DOHH2 (cell line): ENCODE results near the gene LAMA2.

ENCODE experiments used
- H3F3A ChIP-seq: fragments of 200-600 bp; sonication (generic), shearing (Covaris generic); 2 replicates; pipeline ENCODE4 v1.6.0; 2016; ENCODE audit warnings: antibody characterized with exemption, mild to moderate bottlenecking; ENCODE audit not compliant: control insufficient read depth, insufficient read depth
- H3K27ac ChIP-seq: fragments of 200-600 bp; sonication (generic); 2 replicates; pipeline ENCODE4 v1.5.1; 2014; ENCODE audit warnings: low read depth, mild to moderate bottlenecking, low read length, moderate library complexity
- H3K27me3 ChIP-seq: fragments of 200-600 bp; sonication (generic); 2 replicates; pipeline ENCODE4 v1.6.1; 2014; ENCODE audit warnings: mild to moderate bottlenecking, low read length, mixed read lengths; ENCODE audit not compliant: control insufficient read depth
- H3K36me3 ChIP-seq: fragments of 200-600 bp; sonication (generic); 2 replicates; pipeline ENCODE4 v1.6.1; 2014; ENCODE audit warnings: mild to moderate bottlenecking, low read length, moderate library complexity, mixed read lengths; ENCODE audit not compliant: control insufficient read depth
- H3K4me1 ChIP-seq: fragments of 200-600 bp; sonication (generic); 2 replicates; pipeline ENCODE4 v1.6.1; 2014; ENCODE audit warnings: mild to moderate bottlenecking, low read length, mixed read lengths; ENCODE audit not compliant: control insufficient read depth
- H3K4me2 ChIP-seq: fragments of 200-600 bp; sonication (generic); 2 replicates; pipeline ENCODE4 v1.6.0; 2014; ENCODE audit warnings: mild to moderate bottlenecking, low read length, moderate library complexity
- H3K4me3 ChIP-seq: fragments of 200-600 bp; sonication (generic); 2 replicates; pipeline ENCODE4 v1.5.1; 2014; ENCODE audit warnings: mild to moderate bottlenecking, low read length, mixed read lengths
- H3K79me2 ChIP-seq: fragments of 200-600 bp; sonication (generic); 2 replicates; pipeline ENCODE4 v1.6.1; 2014; ENCODE audit warnings: mild to moderate bottlenecking, low read length, mixed read lengths; ENCODE audit not compliant: control insufficient read depth
- H3K9me2 ChIP-seq: fragments of 200-600 bp; sonication (generic); replicated peaks from 2 replicates; pipeline ENCODE4 v1.6.1; 2014; ENCODE audit warnings: mild to moderate bottlenecking, low read length, mixed read lengths; ENCODE audit not compliant: control insufficient read depth
- H3K9me3 ChIP-seq: fragments of 200-600 bp; sonication (generic); 2 replicates; pipeline ENCODE4 v1.6.1; 2014; ENCODE audit warnings: antibody characterized with exemption, low read length, mixed read lengths; ENCODE audit not compliant: control insufficient read depth, insufficient read depth
- H4K20me1 ChIP-seq: fragments of 200-600 bp; sonication (generic); 2 replicates; pipeline ENCODE4 v1.6.0; 2014; ENCODE audit warnings: low read depth, mild to moderate bottlenecking, antibody characterized with exemption, low read length, moderate library complexity; ENCODE audit not compliant: control insufficient read depth, insufficient read depth
- CTCF ChIP-seq: fragments of 200-600 bp; sonication (generic); IDR thresholded peaks from one replicate; pipeline ENCODE4 v1.5.1; 2014; ENCODE audit warnings: antibody characterized with exemption, mild to moderate bottlenecking, low read depth, low read length; ENCODE audit not compliant: poor library complexity, severe bottlenecking
- EZH2phosphoT487 ChIP-seq: fragments of 200-600 bp; sonication (generic); IDR thresholded peaks from 2 replicates; pipeline ENCODE4 v1.6.1; 2017; ENCODE audit warnings: borderline replicate concordance, mild to moderate bottlenecking, antibody characterized with exemption, low read length, moderate library complexity, mixed read lengths

The LAMA2 gene

GRCh38 chr6:129510950-129511349, 628.0 kb downstream of the LAMA2 start:
- Histone ChIP-seq H3F3A (no peaks in the 10 kb centered on the region), H3K4me3 (no peak overlapping the region), H3K36me3 (no peaks in the 10 kb centered on the region), H3K27ac (no peak overlapping the region), H3K9me2 (no peaks in the 10 kb centered on the region), H3K27me3 (no peaks in the 10 kb centered on the region), H3K4me2 (no peak overlapping the region), H4K20me1 (no peaks in the 10 kb centered on the region), H3K79me2 (no peaks in the 10 kb centered on the region), H3K4me1 (no peaks in the 10 kb centered on the region), H3K9me3 (no peaks in the 10 kb centered on the region)
- no peak for TF ChIP-seq EZH2phosphoT487
- TF ChIP-seq CTCF, result no peak

- Histone ChIP-seq H3K79me2 (no peaks in the 10 kb centered on the region), H3K27ac (no peak overlapping the region), H3K4me2 (no peak overlapping the region), H3K9me2 (no peaks in the 10 kb centered on the region), H3K4me1 (no peaks in the 10 kb centered on the region), H3K36me3 (no peaks in the 10 kb centered on the region), H3K9me3 (no peaks in the 10 kb centered on the region), H4K20me1 (no peaks in the 10 kb centered on the region), H3K4me3 (no peak overlapping the region), H3F3A (no peaks in the 10 kb centered on the region), H3K27me3 (no peaks in the 10 kb centered on the region)
- TF ChIP-seq CTCF (no peak), EZH2phosphoT487 (no peak)
Measured at GRCh38 chr6:129513471-129513870, 630.5 kb downstream of the LAMA2 start.

GRCh38 chr6:129515004-129515403, 632.1 kb downstream of the LAMA2 start:
- Histone ChIP-seq H3K9me3 (no peaks in the 10 kb centered on the region), H4K20me1 (no peaks in the 10 kb centered on the region)

More at GRCh38 chr6:129515004-129515403, 632.1 kb downstream of the LAMA2 start:
- Histone ChIP-seq H3K9me2 (no peaks in the 10 kb centered on the region), H3K36me3 (no peaks in the 10 kb centered on the region), H3F3A (no peaks in the 10 kb centered on the region), H3K27ac (no peak overlapping the region), H3K79me2 (no peaks in the 10 kb centered on the region), H3K4me3 (no peak overlapping the region), H3K27me3 (no peaks in the 10 kb centered on the region), H3K4me1 (no peaks in the 10 kb centered on the region), H3K4me2 (no peak overlapping the region)
- TF ChIP-seq CTCF, result no peak
- TF ChIP-seq EZH2phosphoT487, result no peak
